Trophoblast cell (in vitro differentiated cells and primary cell): ENCODE measurements around the gene CKMT2.
"Not testable (repeated sequence)": the region's sequence is repeated elsewhere in the genome, so short reads cannot be mapped to it uniquely, and the experiment has no call there.

Source experiments
- DNase-seq, 2 donors: peaks; one replicate each; pipeline ENCODE4 v3.0.0-alpha.2; 2016
- H2AFZ ChIP-seq: 2 replicates; pipeline ENCODE4 v1.6.1; 2013; ENCODE audit warnings: low read length, moderate library complexity, mild to moderate bottlenecking; ENCODE audit not compliant: insufficient read depth, poor library complexity
- H2AK5ac ChIP-seq: 2 replicates; pipeline ENCODE4 v1.6.1; 2013; ENCODE audit warnings: mild to moderate bottlenecking, low read length
- H2BK120ac ChIP-seq: 2 replicates; pipeline ENCODE4 v1.6.1; 2013; ENCODE audit warnings: low read length, mild to moderate bottlenecking, moderate library complexity; ENCODE audit not compliant: insufficient read depth, poor library complexity
- H2BK12ac ChIP-seq: 2 replicates; pipeline ENCODE4 v1.6.1; 2013; ENCODE audit warnings: mild to moderate bottlenecking, low read length, moderate library complexity
- H2BK5ac ChIP-seq: 2 replicates; pipeline ENCODE4 v1.6.1; 2013; ENCODE audit warnings: low read length, low read depth, moderate library complexity, mild to moderate bottlenecking; ENCODE audit not compliant: poor library complexity
- H3K14ac ChIP-seq: 2 replicates; pipeline ENCODE4 v1.6.1; 2013; ENCODE audit warnings: mild to moderate bottlenecking, low read length
- H3K18ac ChIP-seq: 2 replicates; pipeline ENCODE4 v1.6.1; 2013; ENCODE audit warnings: mild to moderate bottlenecking, low read length
- H3K23ac ChIP-seq: 2 replicates; pipeline ENCODE4 v1.6.1; 2013; ENCODE audit warnings: low read length
- H3K27ac ChIP-seq: 2 replicates; pipeline ENCODE4 v1.5.1; 2013; ENCODE audit warnings: low read depth, mild to moderate bottlenecking, inconsistent platforms, low read length, moderate library complexity
- H3K27me3 ChIP-seq: 2 replicates; pipeline ENCODE4 v1.6.1; 2013; ENCODE audit warnings: inconsistent platforms, mild to moderate bottlenecking, low read length, moderate library complexity; ENCODE audit not compliant: insufficient read depth
- H3K36me3 ChIP-seq, 2 experiments: 1 replicate in 1 of 2; 2 replicates in 1 of 2; pipeline ENCODE4 v1.6.1; 2013; ENCODE audit warnings: low read length in 2 of 2, mild to moderate bottlenecking in 2 of 2, moderate library complexity in 1 of 2; ENCODE audit not compliant: insufficient read depth in 2 of 2, control insufficient read depth in 1 of 2
- H3K4ac ChIP-seq: 2 replicates; pipeline ENCODE4 v1.6.1; 2013; ENCODE audit warnings: low read depth, mild to moderate bottlenecking, low read length, moderate library complexity
- H3K4me1 ChIP-seq, 2 experiments: 1 replicate in 1 of 2; 2 replicates in 1 of 2; pipeline ENCODE4 v1.6.1; 2013; ENCODE audit warnings: low read length in 2 of 2, mild to moderate bottlenecking in 2 of 2, moderate library complexity in 1 of 2; ENCODE audit not compliant: insufficient read depth in 2 of 2, control insufficient read depth in 1 of 2
- H3K4me2 ChIP-seq: 2 replicates; pipeline ENCODE4 v1.6.1; 2013; ENCODE audit warnings: inconsistent platforms, mild to moderate bottlenecking, low read length, moderate library complexity
- H3K4me3 ChIP-seq: 2 replicates; pipeline ENCODE4 v1.5.1; 2013; ENCODE audit warnings: mild to moderate bottlenecking, low read depth, low read length, inconsistent platforms
- H3K79me1 ChIP-seq: one replicate; pipeline ENCODE4 v1.6.1; 2013; ENCODE audit warnings: low read length
- H3K79me2 ChIP-seq: 2 replicates; pipeline ENCODE4 v1.6.1; 2013; ENCODE audit warnings: low read length, mild to moderate bottlenecking; ENCODE audit not compliant: control insufficient read depth, insufficient read depth, poor library complexity
- H3K9ac ChIP-seq: 2 replicates; pipeline ENCODE4 v1.6.1; 2013; ENCODE audit warnings: mild to moderate bottlenecking, low read length
- H3K9me3 ChIP-seq: 2 replicates; pipeline ENCODE4 v1.6.1; 2013; ENCODE audit warnings: low read depth, mild to moderate bottlenecking, control low read depth, inconsistent platforms, low read length; ENCODE audit not compliant: insufficient read depth
- H4K12ac ChIP-seq: 2 replicates; pipeline ENCODE4 v1.6.1; 2013; ENCODE audit warnings: low read depth, mild to moderate bottlenecking, low read length, moderate library complexity
- H4K8ac ChIP-seq: 2 replicates; pipeline ENCODE4 v1.6.1; 2013; ENCODE audit warnings: low read depth, mild to moderate bottlenecking, low read length, moderate library complexity
- H4K91ac ChIP-seq: one replicate; pipeline ENCODE4 v1.6.1; 2013; ENCODE audit warnings: low read depth, mild to moderate bottlenecking, low read length, moderate library complexity
- WGBS: extraction: QIAGEN DNeasy Blood & Tissue Kit; methylation state at CpG from one replicate; pipeline ENCODE4 v1.1.7; 2013; ENCODE audit warnings: missing lambda C conversion rate; ENCODE audit not compliant: insufficient read length, insufficient coverage; ENCODE audit errors: extremely low coverage; 5-methylcytosine and 5-hydroxymethylcytosine counted together

Gene CKMT2

DNA sequence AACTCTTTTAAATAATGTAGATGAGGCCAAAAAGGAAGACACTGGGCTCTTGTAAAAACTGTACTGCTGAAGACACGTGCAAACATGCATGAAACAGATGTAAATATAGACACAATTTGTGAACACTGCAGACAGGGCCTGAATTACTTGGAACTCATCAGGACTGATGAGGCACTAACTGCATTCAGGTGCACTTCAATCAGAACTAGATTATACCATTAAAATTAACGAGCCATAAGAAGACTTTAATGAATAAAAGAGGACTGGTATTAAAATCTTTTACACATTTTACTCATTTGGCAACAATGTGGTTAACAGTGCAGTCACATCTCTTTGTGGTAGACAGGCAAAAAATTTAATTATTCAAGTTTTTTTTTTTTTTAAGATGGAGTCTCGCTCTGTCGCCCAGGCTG lies 54.9 kb downstream of the CKMT2 start:
- Histone ChIP-seq H3K79me2 (no peaks in the 10 kb centered on the region), H3K4me1 (no peaks in the 10 kb centered on the region), H4K12ac (no peak overlapping the region), H2AFZ (no peak overlapping the region), H4K8ac (no peak overlapping the region), H3K18ac (no peak overlapping the region), H4K91ac (no peak overlapping the region), H3K4me2 (no peak overlapping the region), H2BK12ac (no peak overlapping the region), H2AK5ac (no peak overlapping the region), H2BK5ac (no peak overlapping the region), H3K9me3 (peaks cover 3% of the 10 kb centered on the region), H3K36me3 (peaks cover 0 to 3% of the 10 kb centered on the region in 2 experiments), H3K4ac (no peak overlapping the region), H3K9ac (no peak overlapping the region), H2BK120ac (no peak overlapping the region), H3K27ac (no peak overlapping the region), H3K23ac (no peak overlapping the region), H3K14ac (no peak overlapping the region), H3K4me3 (no peak overlapping the region), H3K79me1 (no peaks in the 10 kb centered on the region), H3K27me3 (no peaks in the 10 kb centered on the region)
- no CpG with 5 or more reads among the region's 4 CpGs for WGBS
- no peak for DNase-seq

DNA sequence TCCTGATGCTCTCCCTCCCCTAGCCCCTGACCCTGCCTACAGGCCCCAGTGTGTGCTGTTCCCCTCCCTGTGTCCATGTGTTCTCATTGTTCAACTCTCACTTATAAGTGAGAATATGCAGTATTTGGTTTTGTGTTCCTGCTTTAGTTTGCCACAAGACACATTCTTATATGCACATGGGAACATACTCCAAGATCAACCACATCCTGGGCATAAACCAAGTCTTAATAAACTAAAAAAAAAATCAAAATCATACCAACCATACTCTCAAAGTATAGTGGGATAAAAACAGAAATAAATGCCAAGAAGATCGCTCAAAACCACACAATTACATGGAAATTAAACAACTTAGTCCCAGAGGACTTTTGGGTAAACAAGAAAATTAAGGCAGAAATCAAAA lies 57.0 kb downstream of the CKMT2 start:
- H3K9me3 ChIP-seq: peaks cover 3% of the 10 kb centered on the region
- no peaks in the 10 kb centered on the region for H3K27me3 ChIP-seq
- no peak overlapping the region for H2BK5ac ChIP-seq
- no peak for DNase-seq
- H3K4me3 ChIP-seq: no peak overlapping the region
- H2BK12ac ChIP-seq: no peak overlapping the region
- no peak overlapping the region for H2AFZ ChIP-seq
- no peak overlapping the region for H4K91ac ChIP-seq
- H3K23ac ChIP-seq: no peak overlapping the region
- H3K79me1 ChIP-seq: no peaks in the 10 kb centered on the region
- H2AK5ac ChIP-seq: no peak overlapping the region
- no peak overlapping the region for H2BK120ac ChIP-seq
- H3K4ac ChIP-seq: no peak overlapping the region
- no peak overlapping the region for H3K9ac ChIP-seq
- WGBS: no CpG with 5 or more reads among the region's 1 CpG
- no peaks in the 10 kb centered on the region for H3K79me2 ChIP-seq
- no peak overlapping the region for H3K14ac ChIP-seq
- no peaks in the 10 kb centered on the region for H3K4me1 ChIP-seq
- peaks cover 0 to 3% of the 10 kb centered on the region in 2 experiments for H3K36me3 ChIP-seq
- no peak overlapping the region for H4K8ac ChIP-seq
- no peak overlapping the region for H4K12ac ChIP-seq
- no peak overlapping the region for H3K27ac ChIP-seq
- no peak overlapping the region for H3K4me2 ChIP-seq
- H3K18ac ChIP-seq: no peak overlapping the region

DNA sequence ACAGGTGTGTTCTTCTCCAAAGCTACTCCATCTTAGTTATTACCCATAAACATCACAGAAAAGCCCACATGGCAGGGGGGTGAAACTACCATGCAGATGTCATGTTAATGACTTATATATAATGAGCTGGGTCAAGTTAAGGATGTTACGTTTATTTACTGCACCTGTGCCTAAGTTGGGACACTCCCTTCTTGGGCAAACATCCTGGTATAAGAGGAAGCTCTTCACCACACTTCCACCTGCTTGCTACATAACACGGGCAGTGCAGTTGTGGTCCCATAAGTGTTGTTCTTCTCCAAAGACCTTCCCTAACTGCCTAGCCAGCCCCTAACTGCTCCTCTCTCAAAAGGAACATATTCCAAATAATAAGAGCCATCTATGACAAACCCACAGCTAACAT lies 59.0 kb downstream of the CKMT2 start:
- no CpG with 5 or more reads among the region's 2 CpGs for WGBS
- H3K9me3 ChIP-seq: peaks cover 3% of the 10 kb centered on the region
- no peak overlapping the region for H3K4ac ChIP-seq
- H2AK5ac ChIP-seq: no peak overlapping the region
- H2BK5ac ChIP-seq: no peak overlapping the region
- no peak overlapping the region for H3K23ac ChIP-seq
- H3K79me1 ChIP-seq: no peaks in the 10 kb centered on the region
- H2AFZ ChIP-seq: no peak overlapping the region
- H4K12ac ChIP-seq: no peak overlapping the region
- H3K4me1 ChIP-seq: no peaks in the 10 kb centered on the region
- no peaks in the 10 kb centered on the region for H3K79me2 ChIP-seq
- no peak overlapping the region for H3K18ac ChIP-seq
- no peak overlapping the region for H4K8ac ChIP-seq
- H3K14ac ChIP-seq: no peak overlapping the region
- no peak overlapping the region for H3K4me2 ChIP-seq
- no peak overlapping the region for H2BK12ac ChIP-seq
- no peak overlapping the region for H3K4me3 ChIP-seq
- DNase-seq: no peak
- H3K36me3 ChIP-seq: peaks cover 0 to 3% of the 10 kb centered on the region in 2 experiments
- H3K27ac ChIP-seq: no peak overlapping the region
- H4K91ac ChIP-seq: no peak overlapping the region
- no peak overlapping the region for H3K9ac ChIP-seq
- H3K27me3 ChIP-seq: no peaks in the 10 kb centered on the region
- no peak overlapping the region for H2BK120ac ChIP-seq

DNA sequence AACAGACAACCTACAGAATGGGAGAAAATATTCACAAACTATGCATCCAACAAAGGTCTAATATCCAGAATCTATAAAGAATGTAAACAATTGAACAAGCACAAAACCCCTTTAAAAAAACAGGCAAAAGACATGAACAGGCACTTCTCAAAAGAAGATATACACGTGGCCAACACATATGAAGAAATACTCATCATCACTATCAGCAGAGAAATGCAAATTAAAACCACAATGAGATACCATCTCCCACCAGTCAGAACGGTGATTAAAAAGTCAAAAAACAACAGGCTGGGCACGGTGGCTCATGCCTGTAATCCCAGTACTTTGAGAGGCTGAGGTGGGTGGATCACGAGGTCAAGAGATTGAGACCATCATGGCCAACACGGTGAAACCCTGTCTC lies 60.9 kb downstream of the CKMT2 start:
- H3K79me1 ChIP-seq, H2AFZ ChIP-seq, H3K9ac ChIP-seq, H3K27ac ChIP-seq, H4K8ac ChIP-seq, H3K9me3 ChIP-seq, H3K18ac ChIP-seq, H2BK12ac ChIP-seq, H3K23ac ChIP-seq, H4K12ac ChIP-seq, DNase-seq, H3K79me2 ChIP-seq, H3K36me3 ChIP-seq, H2BK120ac ChIP-seq, H3K4me2 ChIP-seq, H3K27me3 ChIP-seq, H3K4me1 ChIP-seq, H3K14ac ChIP-seq, H2AK5ac ChIP-seq, H3K4ac ChIP-seq, H4K91ac ChIP-seq, H3K4me3 ChIP-seq, H2BK5ac ChIP-seq: not testable (repeated sequence)
- WGBS: no CpG with 5 or more reads among the region's 5 CpGs
